GM18909 (cell line): ENCODE results near the gene KCTD19.
"Not testable (repeated sequence)": the region's sequence is repeated elsewhere in the genome, so short reads cannot be mapped to it uniquely, and the experiment has no call there.

ENCODE experiments used
- ATAC-seq: cut with Tn5 transposase; IDR thresholded peaks from one replicate; pipeline ENCODE4 v1.9.1; 2021; ENCODE audit warnings: mild to moderate bottlenecking; ENCODE audit not compliant: unreplicated experiment, poor library complexity

Gene KCTD19

DNA sequence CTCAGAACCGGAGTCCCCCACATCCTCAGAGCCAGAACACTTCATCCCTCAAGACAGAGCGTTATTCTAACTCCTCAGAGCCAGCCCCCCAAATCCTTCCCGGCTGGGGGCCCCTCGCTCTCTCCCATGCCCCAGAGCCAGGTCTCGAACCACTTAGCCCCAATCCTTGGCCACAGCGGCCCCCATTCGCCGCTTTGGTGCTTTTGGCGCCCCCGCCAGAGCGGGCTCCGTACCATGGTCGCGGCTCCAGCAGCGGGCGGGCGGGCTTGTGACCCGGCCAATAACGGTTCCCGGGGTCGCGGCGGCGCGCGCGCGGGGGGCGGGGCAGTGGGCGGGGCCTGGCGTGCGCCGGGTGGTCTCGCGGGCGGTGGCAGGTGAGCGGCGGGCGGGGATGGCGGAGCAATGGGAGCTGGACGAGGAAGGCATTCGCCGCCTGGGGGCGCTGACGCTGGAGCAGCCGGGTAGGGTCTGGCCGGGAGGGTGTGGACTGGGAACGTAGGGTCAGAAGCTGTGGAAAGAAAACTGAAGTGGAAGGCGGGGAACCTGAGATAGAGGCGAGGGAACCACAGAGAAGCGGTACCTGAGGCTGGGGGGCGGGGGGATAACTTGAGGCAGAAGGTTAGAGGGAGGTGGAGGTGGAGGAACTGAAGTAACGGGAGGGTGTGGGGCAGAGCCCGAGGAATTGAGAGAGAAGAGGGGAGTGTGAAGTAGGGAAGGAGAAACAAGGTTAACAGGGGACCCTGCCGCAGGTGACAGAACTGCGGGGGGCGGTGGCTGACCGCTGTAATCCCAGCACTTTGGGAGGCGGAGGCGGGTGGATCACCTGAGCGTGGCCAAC lies at the start of gene KCTD19, which contains the start of gene LRRC36:
Gene KCTD19 (minus strand): TSS at position 270 of the 838 bp plus-strand sequence. CDS start 34 bp downstream, at position 236.
Gene LRRC36 (plus strand): TSS at position 344 of the 838 bp plus-strand sequence. CDS start 48 bp downstream, at position 392.
- ATAC-seq, result no peak

DNA sequence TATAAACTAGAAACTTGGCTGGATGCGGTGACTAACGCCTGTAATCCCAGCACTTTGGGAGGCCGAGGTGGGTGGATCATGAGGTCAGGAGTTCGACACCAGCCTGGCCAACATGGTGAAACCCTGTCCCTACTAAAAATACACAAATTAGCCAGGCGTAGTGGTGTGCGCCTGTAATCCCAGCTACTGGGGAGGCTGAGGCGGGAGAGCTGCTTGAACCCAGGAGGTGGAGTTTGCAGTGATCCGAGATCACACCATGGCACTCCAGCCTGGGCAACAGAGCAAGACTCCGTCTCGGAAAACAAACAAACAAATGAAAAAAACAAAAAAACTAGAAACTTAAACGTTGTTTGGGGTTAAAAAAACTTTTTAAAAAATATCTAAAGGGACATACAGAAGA lies 49.5 kb upstream of the KCTD19 start:
- not testable (repeated sequence) for ATAC-seq

DNA sequence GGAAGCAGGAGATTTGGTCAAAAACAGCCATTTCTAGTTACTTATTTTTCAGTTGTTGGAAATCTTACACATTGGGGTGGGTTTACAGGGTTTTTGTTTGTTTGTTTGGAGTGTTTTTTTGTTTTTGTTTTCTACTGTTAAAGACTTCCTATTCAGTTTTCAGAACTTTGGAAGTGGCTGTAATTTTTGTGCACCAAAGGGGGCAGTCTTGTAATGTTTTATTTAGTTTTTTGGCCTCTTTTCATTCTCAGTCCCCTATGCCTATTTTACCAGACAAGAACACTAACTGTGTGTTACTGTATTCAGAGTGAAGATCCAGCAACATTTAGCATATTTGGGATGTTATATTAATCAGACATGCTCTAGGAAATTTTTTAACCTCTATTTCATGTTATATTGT lies 46.1 kb upstream of the KCTD19 start:
- ATAC-seq, result no peak

DNA sequence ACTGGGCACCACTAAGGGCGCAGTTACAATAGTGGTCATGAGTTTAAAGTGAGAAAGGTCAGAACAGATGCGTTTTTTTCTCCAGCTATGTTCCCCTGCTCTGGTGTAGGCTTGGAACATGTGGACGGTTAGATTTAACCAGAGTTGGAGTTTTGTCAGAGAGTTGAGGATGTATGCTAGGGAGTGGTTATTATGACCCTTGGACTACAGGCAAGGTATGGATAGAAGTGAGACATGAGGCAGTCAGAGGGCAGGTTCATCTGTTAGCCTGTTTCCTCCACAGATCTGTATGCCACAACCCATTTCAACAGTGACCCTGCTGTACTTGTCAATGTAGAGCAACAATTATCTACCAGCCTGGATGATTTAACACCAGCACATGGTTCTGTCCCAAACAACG lies 44.1 kb upstream of the KCTD19 start:
- no peak for ATAC-seq

DNA sequence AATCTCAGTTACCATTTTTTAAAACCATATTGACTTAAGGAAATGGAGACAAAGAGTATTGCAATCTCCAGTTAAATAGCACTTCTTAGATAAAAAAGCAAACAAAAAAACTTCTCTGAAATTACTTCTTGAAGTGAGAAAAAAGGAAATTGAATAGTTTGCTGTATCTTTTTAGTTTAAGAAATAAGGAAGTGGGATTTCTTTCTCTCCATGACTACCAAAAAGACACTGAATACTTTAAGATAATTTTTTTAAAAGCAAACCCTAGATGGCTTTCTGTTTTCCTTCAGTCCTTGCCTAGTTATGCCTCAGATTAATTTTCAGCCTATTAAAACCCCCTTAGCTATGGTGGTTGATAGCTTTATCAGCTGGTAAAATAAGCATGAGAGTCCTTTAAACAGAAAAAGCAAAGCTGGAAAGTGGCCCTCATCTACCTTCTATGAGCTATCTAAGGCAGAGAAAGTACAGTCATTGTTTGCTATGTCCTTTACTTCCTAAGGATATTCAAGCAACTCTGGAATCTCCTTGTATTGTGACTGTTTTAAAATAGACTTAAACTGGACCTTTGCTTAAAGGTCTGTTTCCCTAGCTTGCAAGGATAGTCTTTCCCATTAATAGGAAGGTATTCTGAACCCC lies 38.2 kb upstream of the KCTD19 start:
- no peak for ATAC-seq

DNA sequence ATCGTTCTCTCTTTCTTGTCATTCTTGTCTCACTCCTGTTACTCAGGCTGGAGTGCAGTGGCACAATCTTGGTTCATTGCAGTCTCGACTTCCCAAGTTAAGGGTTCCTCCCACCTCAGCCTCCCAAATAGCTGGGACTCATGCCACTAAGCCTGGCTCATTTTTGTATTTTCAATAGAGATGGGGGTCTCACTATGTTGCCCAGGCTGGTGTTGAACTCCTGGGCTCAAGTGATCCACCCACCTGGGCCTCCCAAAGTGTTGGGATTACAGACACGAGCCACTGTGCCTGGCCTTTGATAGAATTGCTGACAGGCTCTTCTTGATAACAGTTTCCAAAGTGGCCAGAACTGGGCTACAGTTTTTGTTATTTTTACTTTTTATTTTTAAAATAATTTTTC lies 34.5 kb upstream of the KCTD19 start:
- ATAC-seq, result no peak

DNA sequence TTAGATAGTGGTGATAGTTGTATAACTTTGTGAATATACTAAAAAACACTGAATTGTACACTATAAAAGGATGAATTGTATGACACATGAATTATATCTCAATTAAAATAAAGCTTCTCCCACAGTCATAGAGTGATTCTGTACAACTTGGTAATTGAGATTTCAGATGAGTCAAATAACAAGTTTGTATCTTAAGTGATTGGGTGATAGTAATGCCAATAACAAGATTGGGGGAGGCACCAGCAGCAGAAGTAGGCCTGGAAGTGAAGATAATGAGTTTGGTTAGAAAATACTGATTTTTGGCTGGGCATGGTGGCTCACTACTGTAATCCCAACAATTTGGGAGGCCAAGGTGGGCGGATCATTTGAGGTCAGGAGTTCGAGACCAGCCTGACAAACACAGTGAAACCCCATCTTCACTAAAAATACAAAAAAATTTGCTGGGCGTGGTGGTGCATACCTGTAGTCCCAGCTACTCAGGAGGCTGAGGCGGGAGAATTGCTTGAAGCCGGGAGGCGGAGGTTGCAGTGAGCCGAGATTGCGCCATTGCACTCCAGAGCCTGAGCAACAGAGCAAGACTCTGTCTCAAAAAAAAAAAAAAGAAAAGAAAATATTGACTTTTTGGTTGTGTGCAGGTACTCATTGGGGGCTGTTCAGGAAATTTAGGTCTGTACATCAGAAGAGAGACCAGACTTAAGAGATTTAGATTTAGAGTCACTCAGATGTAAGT lies 33.2 kb upstream of the KCTD19 start:
- not testable (repeated sequence) for ATAC-seq

DNA sequence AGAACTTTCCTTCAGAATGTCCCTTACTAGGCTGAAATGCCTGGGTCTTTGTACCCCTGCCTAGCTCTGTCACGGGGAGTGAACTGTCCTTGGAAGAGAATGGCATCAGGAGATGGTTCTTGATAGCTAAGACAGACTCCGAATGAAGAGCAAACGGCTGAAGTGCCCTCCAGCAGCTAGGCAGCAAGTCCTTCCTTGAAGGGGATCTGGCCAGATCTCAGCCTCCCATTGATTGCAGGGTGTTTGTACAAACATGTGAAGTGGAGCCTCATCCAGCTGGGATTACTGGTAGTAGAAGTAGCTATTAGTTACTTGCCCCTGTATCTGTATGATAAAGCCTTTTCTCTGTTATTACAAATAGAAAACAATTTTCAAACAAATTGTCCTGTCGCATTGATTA lies 31.0 kb upstream of the KCTD19 start:
- no peak for ATAC-seq

DNA sequence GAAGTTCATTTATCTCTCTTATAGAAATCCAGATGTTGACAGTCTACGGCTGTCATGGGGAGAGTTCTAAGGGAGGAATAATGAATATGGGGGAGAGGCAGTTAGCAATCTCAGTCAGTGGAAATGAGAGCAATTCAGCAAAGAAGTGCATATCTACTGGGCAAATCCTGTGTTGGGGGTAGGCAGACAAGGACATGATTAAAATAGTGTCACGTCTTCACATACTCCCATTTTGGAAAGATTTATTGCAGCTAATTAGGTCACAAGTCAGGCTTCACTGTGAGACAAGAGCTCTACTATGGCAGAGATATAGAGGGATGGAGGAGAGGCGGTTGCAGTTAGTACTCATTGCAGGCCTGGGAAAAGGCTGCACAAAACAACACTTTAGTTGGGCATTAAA lies 29.9 kb upstream of the KCTD19 start:
- no peak for ATAC-seq

DNA sequence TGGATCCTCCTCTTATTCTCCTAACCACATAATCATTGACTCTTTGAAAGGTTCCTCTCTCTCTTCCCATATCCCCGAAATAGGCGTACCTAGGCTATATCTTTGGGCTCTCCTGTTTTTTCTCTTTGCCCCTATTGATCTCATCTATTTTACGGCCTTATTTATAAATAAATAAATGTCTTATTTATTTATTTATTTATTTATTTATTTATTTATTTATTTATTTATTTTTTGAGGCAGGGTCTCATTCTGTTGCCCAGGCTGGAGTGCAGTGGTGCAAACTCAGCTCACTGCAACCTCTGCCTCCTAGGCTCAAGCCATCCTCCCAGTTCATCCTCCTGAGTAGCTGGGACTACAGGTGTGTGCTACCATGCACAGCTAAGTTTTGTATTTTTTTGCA lies 25.9 kb upstream of the KCTD19 start:
- not testable (repeated sequence) for ATAC-seq

DNA sequence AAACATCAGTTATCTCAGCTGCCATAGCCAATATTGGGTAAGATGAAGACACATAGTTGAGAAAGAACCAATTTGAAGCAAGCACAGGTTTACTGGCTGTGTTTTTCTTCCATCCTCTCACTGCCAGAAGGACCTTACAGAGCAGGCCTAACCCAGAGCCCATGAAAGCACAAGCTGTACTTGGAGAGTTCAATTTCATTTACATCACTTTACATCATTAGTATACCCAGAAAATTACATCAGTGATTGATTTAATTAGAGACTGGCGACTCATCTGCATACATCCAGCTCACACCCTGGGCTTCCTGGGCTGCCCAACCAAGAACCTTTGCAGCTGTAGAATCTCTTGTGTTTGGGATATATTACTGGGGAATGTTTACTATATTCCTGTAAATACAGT lies 23.8 kb upstream of the KCTD19 start:
- no peak for ATAC-seq

DNA sequence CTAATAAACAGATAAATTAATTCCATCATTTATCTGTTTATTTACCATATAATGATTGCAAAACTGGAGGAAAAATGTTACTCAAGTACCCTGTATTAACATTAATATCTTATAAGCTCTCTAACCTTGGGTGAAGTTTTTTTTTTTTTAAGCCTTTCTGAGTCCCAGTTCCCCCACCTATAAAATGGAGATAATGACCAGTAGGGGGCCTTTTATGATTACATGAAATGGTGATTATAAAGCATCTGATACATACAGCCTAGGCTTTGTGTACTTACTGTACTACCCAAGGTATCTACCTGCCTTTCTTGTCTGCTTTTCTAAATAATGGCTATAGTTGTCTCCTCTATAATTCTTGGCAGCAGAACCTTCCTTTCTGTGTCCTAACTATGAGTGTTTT lies 22.6 kb upstream of the KCTD19 start:
- ATAC-seq, result no peak

DNA sequence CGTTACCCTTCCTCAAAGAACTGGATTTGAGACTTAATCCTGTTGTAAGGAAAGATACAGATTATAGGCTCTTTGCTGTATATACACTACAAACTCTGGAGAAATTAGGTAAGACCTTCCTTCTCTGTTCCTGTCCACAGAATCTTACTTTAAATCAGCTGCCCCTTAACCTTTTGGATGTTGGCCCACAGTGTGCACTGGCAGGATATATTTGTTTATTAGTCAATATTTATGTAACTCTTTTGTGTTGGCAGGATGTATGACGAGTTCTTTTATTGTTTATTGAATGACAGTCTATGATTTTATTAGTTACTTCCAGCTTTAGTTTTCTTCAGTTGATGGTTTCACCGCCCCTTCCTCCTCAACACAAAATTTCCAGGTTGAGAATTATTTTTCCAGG lies 19.8 kb upstream of the KCTD19 start:
- no peak for ATAC-seq

DNA sequence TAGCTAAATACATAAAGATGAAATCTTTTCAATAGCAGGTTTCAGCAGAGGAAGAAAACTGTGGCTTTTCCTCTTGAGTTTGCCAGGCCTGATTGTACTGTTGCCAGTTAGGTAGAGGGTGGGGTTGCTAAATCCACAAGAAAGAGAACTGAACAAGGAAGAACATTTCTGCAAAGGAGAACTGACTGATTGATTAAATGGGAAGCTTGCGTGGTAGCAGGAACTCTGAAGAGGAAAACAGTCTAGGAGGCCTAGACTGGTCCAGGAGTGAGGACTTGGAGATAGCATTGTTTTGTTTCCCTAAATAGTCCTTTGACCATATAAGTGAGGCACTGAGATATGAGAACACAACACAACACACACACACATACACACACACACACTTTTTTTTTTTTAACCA lies 18.9 kb upstream of the KCTD19 start:
- ATAC-seq, result no peak

DNA sequence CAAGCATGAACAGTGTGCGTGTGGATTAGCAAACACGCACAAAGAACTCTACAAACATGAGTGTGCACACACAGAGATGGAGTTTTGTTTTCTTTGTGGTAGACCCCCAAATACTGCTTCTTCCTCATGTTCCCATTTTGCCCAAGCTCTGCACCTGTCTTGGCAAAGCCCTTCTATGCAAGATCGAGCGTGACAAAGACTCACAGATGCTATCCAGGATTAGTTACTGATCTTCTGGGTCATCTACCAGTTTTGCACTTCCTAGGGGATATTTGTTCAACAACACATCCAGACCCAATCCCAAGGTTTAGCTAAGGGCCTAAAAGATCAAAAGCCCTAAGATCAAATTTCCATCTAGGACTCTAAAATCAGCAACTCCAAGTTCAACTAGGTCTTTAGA lies 16.1 kb upstream of the KCTD19 start:
- no peak for ATAC-seq

DNA sequence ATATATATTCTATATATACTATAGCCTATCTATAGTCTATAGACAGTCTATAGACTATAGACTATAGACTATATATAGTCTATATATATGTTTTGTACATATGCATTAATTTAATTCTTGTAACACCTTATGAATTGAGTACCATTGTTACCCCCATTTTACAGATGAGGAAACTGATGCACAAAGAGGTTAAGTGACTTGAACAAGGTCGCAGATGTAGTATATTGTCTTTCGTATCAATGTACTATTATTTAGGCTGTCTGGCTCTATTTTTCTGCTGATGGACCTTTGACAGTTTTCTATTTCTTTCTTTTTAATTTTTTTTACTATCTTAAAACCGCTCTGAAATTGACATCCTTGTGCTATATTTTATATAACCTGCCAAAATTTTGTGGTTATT lies 14.7 kb upstream of the KCTD19 start:
- no peak for ATAC-seq

DNA sequence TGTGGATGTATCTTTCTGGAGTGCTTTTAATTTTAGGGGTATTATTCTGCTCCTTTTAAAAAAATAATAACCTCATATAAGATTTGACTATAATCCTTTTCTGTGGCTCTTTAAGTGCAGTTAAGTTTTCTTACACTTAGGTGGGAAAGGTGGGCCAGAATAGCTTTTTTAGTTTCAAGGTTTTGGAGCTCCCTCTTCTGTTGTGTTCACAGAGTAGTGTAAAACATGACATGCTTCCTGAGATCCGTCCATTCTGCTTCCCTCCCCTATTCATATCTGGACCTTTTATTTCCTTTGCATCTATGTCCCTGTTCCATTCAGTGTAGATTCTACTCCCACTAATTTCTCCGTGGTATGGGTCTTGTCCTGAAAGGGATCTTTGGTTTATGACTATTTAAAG lies 12.9 kb upstream of the KCTD19 start:
- no peak for ATAC-seq

DNA sequence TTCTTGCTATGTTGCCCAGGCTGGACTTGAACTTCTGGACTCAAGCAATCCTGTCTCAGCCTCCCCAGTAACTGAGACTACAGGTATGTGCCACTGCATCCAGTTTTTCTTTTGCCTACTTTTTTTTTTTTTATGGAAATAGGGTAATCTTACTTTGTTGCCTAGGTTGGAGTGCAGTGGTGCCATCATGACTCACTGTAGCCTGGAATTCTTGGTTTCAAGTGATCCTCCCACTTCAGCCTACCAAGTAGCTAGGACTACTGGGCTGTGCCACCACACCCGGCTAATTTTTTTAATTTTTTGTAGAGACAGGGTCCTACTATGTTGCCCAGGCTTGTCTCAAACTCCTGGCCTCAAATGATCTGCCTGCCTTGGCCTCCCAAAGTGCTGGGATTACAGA lies 10.1 kb upstream of the KCTD19 start:
- no peak for ATAC-seq

DNA sequence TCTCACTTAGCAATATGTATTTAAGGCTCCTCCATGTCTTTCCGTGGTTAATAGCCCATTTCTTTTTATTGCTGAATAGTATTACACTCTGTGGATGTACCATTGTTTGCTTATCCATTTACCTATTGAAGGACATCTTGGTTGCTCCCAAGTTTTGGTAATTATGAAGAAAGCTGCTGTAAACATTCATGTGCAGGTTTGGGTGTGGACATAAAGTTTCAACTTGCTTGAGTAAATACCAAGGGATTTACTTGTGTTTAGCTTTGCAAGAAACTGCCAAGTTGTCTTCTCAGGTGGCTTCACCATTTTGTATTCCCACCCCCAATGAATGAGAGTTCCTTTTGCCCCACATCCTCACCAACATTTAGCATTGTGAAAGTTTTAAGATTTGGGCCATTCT lies 9.6 kb upstream of the KCTD19 start:
- ATAC-seq, result no peak

DNA sequence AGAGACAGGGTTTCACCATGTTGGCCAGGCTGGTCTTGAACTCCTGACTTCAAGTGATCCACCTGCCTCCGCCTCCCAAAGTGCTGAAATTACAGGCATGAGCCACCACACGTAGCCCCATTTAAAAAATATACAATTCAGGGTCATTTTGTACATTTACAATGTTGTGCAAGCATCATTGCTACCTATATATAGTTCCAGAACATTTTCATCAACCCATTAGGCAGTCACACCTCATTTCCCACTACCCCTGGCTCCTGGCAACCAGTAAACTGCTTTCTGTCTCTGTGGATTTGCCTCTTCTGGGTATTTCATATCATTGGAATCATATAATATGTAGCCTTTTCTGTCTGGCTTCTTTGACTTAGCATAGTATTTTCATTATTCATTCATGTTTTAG lies 6.8 kb upstream of the KCTD19 start:
- no peak for ATAC-seq

DNA sequence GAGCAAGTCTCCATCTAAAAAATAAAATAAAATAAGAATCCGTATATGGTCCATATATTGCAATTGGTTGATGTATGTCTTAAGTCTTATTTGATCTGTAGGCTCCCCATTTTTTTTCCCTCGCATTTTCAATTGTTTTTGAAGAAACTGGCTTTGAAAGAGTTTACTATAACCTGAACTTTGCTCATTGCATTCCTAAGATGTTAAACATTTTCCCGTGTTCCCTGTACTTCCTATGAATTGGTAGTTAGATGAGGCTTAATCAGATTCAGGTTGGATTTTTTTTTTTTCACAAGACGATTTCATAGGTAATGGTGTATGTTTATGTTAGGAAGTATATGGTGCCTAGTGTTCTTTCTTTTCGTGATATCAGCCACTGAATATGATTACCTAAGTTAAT lies 3.4 kb upstream of the KCTD19 start:
- ATAC-seq, result no peak
